Adipose tissue (tissue), 3 donors: ENCODE measurements around the gene CNDP2. TPM values are rescaled to one million over a fixed set of nuclear protein-coding genes. Genes with fewer than 3 reads are reported as not detected.

ENCODE experiments used
- H3K27ac ChIP-seq: one replicate; pipeline ENCODE4 v1.5.1; 2013; ENCODE audit warnings: low read depth, low read length
- WGBS, 3 donors: extraction: QIAGEN DNeasy Blood & Tissue Kit; methylation state at CpG; one replicate each; pipeline ENCODE4 v1.1.7; 2013; 5-methylcytosine and 5-hydroxymethylcytosine counted together
- polyA plus RNA-seq, 3 donors: library from polyadenylated mRNA; stranded (reverse); fragments of 200-250 nt; gene quantifications; one replicate each; pipeline ENCODE4 v1.2.3, GENCODE V29; 2013
- donor health status: healthy with polysubstance abuse.
- donor health status: Bipolar disorder and iron deficiency.
- donor health status: healthy.

The CNDP2 gene
- polyA plus RNA-seq, 3 donors: 71.8 to 98.7 (median 92.6) TPM

DNA sequence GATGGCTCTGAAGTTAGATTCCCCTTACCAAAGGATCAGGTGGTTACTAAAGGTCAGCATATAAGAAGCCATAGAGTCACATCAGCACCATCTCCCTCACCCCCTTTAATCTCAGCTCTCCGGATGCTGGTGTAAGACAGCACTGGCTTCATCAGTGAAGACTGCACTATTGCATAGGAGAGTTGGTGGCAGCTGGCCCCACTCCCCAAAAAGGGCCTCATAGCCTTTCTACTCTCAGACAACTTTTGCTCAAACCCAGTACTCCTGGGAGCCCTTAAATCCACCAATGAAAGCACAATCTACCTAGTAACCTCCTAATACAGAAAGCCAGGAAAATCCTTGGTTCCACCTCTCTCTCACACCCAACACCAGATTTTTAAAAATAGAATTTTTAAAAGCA, 32.2 kb upstream of the CNDP2 start:
- 94 to 100% (median 97%) methylated on average over 1 of the region's 1 CpG for WGBS, 3 donors
- H3K27ac ChIP-seq: no peak overlapping the region

DNA sequence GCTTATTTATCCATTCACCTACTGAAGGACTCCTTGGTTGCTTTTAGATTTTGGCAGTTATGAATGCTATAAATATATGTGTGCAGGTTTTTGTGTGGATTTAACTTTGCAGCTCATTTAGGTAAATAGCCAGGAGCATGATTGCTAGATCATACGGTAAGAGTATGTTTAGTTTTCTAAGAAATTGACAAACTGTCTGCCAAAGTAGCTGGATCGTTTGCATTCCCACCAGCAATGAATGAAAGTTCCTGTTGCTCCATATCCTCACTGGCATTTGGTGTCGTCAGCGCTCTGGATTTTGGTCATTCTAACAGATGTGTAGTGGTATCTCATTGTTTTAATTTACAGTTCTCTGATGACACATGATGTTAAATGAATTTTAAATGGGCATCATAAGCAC, 30.4 kb upstream of the CNDP2 start:
- 73 to 77% (median 75%) methylated on average over 4 of the region's 4 CpGs for WGBS, 3 donors
- no peak overlapping the region for H3K27ac ChIP-seq

DNA sequence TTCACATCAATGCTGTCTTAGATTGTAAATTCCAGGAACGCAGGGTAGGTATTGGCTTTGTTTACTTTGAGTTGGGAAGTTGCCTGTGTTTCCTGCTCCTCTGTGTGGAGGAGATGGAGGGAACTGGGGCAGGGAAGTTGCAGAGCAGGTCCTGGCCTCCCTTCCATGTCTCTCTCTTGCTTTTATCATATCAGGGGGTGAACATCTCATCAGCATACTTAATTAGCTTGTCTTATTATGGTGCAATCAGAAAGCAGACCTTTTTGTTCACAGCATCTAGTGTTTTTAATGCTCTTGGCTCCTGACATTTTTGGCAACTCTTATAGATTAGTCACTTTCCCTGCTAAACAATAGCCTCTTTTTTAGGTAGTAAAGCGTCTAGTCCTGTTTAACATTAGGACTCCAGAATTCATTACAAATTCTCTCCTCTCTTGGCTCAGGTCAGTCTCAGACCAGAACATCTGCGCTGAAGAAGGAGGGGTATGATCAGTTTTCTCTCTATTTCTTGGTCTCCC, 27.6 kb upstream of the CNDP2 start:
- WGBS, 3 donors: 44 to 63% (median 44%) methylated on average over 3 of the region's 3 CpGs
- H3K27ac ChIP-seq: no peak overlapping the region

DNA sequence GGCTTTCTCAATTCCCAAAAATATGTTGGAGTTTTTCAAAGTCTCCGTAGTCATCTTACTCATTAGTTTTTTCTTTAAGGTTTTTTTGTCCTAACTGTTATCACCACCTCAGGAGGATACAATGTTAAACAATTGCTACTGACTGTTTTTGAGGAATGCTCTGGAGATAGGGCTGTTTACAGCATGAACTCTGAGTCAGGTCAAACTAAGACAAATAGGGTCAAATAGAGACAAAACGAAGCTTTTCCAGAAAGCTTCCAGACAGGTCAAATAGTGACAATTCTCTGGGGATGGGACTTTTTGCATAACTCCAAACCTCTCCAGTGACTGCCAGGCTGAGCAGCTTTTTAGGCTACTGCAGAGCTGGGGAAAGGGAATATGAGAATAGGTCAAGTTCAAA, 23.9 kb upstream of the CNDP2 start:
- no peak overlapping the region for H3K27ac ChIP-seq
- 51 to 59% (median 57%) methylated on average over 2 of the region's 2 CpGs for WGBS, 3 donors

DNA sequence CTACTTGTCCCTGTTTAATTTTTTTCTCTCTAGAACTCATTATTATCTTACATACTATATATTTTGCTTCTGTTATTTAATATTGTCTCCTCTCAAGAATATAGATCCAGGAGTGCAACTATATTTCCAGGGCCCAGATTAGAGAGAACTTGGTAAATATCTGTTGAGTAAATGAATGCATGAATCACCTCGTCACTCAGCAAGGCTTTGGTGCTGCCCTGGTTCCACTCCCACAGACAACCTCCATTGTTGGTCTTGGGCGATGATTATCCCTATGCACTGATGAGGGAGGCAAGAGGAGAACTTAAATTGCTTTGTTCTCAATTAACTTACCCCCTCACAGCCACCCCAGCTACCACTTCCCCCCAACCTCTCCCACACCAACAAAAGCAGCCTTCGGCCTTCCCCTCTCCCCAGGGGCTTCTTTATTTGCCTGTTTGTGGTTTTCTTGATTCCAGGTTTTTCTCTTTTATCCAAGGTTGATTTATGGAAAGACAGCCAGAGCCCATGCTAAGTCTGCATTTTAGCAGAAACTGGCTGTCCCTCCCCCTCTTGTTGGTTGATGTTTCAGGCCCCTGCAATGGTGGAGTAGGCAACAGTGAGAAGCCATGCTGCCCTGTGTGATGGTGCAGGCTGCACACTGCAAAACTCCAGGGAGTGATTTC, 22.1 kb upstream of the CNDP2 start:
- no peak overlapping the region for H3K27ac ChIP-seq
- WGBS, 3 donors: 89 to 95% (median 91%) methylated on average over 3 of the region's 3 CpGs

DNA sequence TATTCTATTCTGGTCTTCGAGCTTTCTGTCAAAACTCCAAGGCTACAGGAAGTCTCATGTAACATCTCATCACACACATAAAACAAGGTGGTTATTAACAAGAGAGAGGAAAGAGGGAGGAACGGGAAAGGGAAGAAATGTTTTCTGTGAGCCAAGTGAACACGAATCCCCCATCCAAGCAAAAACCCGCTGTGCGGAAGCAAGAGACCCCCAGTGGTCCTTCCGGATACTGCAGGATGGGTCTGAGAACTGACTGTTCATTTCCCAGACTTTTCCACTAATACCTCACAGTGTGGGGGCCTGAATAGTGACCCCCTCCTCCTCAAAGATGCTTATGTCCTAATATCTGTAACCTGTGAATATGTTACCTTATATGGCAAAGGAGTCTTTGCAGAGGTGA, 20.0 kb upstream of the CNDP2 start:
- H3K27ac ChIP-seq: no peak overlapping the region
- WGBS, 3 donors: 28 to 44% (median 35%) methylated on average over 6 of the region's 6 CpGs

DNA sequence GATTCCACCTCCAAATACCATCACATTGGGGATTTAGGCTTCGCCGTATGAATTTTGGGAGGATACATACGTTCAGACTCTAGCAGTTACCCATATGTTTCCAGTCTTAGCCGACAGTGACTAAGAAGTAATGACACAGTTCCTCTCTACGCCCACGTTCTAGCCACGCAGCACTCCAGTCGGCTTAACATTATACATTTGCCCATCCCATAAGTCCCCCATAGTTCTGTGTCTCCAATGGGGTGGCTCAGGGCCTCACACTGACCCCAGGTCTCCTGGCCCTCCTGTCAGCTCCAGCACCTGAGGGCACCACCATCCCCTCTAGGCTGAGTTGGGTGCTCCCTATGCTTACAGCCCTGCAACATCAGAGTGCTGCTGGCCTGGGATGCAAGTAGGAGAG, 18.4 kb upstream of the CNDP2 start:
- no peak overlapping the region for H3K27ac ChIP-seq
- 77 to 95% (median 83%) methylated on average over 8 of the region's 8 CpGs for WGBS, 3 donors

DNA sequence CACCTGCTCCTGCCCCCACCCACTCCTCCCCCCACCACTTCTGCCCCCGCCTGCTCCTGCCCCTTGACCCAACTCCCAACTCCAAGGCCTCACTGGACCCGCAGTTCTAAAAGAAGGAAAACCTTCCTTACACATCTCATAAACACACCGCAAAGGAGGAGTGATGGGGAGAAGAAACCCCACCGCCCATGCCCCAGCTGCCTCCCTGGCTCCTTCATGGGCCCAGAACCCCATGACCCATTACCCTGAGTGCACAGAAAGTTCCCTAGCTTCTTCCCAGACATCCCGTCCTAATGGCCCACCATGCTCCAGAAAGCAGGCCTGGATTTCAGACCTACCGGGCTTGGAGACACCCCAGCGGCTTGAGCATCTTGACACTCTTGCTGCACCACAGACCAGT, 17.8 kb upstream of the CNDP2 start:
- 92 to 98% (median 93%) methylated on average over 6 to 7 of the region's 7 CpGs for WGBS, 3 donors
- H3K27ac ChIP-seq: no peak overlapping the region

DNA sequence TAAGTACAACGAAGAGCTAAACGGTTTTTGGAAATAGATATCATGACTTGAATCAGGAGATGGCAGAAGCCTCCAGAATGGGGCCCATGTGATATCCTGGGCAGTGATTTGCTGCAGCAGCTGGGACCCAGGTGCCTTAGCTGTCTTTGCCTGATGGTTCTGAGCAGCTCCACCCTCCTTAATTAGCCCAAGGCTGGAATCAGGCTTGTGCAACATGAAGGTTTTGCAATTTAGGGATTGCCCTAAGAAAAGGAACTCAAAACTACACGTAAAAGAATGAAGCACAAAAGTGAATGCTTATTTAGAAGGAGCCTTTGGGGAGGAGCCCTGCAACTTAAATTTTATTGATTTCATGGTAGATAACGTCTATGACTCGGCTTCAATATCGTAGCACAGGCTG, 17.3 kb upstream of the CNDP2 start:
- 74 to 84% (median 79%) methylated on average over 6 of the region's 6 CpGs for WGBS, 3 donors
- H3K27ac ChIP-seq: no peak overlapping the region

DNA sequence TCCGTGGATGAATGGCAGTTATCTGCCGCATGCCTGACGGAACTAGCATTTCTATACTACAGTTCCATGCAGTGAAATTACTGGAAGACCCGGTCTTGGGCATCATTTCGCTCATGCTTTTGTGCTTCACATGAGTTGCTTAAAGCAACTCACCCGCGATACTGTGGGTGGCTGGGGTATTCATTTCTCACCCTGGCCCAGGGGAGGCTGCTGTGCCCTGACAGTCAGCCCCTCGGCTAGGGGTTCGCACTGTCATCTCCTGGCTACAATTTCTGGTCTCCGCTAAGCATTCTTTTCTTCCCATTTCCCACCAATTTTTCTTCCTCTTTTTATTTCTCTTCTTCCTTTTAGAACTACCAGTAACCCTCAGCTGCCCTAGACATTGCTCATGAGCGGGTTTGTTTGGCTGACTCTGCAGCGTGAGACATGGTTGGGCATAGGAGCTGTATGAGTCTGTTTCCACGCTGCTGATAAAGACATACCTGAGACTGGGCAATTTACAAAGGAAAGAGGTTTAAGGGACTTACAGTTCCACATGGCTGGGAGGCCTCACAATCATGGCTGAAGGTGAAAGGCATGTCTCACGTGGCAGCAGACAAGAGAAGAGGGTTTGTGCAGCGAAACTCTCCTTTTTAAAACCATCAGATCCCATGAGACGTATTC, 16.5 kb upstream of the CNDP2 start:
- no peak overlapping the region for H3K27ac ChIP-seq
- WGBS, 3 donors: 83 to 89% (median 84%) methylated on average over 16 of the region's 16 CpGs

DNA sequence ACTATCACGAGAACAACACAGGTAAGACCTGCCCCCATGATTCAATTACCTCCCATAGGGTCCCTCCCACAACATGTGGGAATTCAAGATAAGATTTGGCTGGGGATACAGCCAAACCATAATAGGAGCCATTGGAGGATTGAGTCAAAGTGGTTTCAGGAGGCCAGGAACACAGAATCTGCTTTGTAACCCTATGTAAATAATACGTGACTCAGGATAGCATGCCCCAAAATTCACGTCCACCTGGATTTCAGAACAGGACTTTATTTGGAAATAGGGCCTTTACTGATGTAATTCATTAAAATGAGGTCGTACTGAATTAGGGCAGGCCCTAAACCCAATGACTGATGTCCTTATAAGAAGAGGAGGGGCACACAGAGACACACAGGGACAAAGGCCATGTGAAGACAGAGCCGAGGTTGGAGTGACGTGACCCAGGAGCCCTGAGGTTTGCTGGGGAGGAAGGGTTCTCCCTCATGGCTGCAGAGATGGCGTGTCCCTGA, 16.0 kb upstream of the CNDP2 start:
- 78 to 85% (median 82%) methylated on average over 7 of the region's 7 CpGs for WGBS, 3 donors

DNA sequence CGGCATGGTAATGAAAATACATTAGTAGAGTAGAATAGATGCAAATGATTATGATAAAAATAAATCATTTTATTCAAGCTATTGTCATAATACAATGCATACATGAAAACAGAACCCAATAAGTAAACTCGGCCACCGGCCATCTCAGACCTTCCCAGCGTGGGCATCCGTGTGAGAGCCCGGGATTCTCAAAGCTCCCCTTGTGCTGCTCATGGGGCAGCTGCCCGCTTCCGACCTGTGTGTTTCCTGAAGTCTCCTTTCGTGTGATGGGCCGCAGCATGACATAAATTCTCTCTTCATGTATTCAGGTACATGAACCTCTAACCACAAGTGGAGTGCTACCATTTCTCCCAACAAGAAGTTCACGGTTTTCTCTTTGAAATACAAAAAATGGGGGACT, 13.5 kb upstream of the CNDP2 start:
- H3K27ac ChIP-seq: no peak overlapping the region
- WGBS, 3 donors: 89 to 92% (median 89%) methylated on average over 11 of the region's 11 CpGs

More for the DNA sequence above, 16.0 kb upstream of the CNDP2 start:
- no peak overlapping the region for H3K27ac ChIP-seq

DNA sequence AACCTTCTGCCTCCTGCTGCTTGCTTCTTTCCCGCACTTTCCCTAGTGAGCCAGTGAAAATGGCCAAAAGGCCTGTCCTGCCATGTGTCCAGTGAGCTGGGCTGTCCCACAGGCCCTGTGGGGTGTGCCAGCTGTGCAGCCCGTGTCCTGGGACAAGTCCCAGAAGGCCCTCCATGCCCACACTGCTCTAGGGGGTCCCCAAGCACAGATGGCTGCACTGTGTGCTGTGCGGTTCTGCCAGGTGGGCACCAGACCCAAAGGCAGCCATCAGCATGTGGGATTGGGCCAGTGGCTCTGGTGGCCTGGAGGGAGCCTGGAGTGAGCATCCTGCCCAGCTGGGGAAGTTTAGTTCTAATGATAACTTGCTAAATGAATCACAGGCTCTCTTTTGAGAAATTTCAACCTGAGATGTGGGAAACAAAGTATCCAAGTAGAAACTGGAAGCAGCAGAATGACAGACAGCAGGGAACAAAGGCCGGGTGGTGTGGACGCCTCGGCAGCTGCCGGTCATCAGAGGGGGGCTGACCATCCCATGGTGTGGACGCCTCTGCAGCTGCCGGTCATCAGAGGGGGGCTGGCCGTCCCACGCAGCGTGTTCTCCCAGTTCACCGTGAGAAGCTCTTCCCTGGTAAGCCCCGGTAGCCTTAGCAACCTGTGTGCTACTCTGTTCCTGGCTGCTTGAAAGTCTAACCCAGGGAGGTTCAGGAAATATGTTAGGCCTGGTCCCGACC, 9.9 kb upstream of the CNDP2 start:
- H3K27ac ChIP-seq: no peak overlapping the region
- 86 to 92% (median 86%) methylated on average over 15 of the region's 15 CpGs for WGBS, 3 donors

DNA sequence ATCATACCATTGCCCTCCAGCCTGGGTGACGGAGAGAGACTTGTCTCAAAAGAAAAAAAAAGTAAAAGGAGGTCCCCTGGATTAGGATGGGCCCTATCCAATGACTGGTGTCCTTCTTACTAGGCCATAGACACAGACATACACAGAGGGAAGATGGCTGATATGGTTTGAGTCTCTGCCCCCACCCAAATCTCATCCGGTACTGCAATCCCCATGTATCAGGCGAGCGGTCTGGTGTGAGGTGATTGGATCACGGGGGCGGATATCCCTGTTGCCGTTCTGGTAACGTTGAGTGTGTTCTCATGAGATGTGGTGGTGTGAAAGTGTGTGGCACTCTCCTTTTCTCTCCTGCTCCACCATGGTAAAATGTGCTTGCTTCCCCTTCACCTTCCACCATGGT, 7.8 kb upstream of the CNDP2 start:
- no peak overlapping the region for H3K27ac ChIP-seq
- WGBS, 3 donors: 94 to 99% (median 95%) methylated on average over 8 of the region's 8 CpGs

DNA sequence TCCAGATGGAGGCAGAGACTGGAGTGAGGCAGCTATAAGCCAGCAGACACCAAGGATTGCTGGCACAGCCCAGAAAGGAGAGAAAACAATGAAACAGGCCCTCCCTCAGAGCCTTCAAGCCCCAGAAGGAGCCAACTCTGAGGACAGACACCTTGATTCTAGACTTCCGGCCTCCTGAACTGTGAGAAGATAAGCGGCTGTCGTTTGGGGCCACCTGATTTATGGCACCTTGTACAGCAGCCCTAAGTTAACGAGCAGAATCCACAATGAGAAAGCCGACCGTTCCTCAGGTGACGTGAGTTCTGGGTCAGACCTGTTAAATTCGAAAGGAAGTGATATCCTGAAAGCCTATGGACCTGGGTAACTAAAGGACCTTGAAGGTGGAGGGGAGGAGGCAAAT, 7.3 kb upstream of the CNDP2 start:
- 89 to 91% (median 90%) methylated on average over 8 of the region's 8 CpGs for WGBS, 3 donors
- H3K27ac ChIP-seq: no peak overlapping the region

DNA sequence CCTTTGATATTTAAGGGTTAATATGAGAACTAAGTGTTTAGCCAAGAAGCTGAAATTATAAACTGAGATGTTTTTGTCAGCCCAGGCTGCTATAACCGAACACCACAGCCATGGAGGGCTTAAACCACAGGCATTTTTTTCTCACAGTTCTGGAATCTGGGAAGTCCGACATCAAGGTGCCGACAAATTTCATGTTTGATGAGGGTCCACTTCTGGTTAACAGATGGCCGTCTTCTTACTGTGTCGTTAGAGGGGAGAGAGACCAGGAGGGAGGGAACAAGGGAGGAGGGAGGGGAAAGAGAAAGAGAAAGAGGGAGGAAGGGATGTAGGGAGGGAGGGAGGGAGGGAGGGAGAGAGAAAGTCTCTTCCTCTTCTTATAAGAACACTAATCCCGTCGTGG, 6.5 kb upstream of the CNDP2 start:
- WGBS, 3 donors: 35 to 52% (median 36%) methylated on average over 7 of the region's 7 CpGs
- H3K27ac ChIP-seq: no peak overlapping the region

DNA sequence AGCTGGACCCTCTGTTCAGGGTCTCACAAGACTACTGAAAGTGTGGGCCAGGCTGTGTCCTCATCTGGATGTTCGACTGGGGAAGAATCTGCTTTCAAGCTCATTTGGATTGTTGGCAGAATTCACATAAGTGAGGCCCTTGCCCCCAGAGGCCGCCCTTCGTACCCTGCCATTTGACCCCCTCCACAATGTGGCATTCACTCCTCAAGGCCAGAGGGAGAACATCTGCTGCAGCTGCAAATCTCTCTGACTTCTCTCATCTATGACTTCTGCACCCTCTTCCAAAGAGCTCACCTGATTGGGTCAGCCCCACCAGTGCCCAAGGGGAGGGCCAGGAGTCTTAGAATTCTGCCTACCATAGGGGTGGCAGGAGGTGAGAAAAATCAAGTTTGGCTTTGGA, 3.9 kb upstream of the CNDP2 start:
- no peak overlapping the region for H3K27ac ChIP-seq
- WGBS, 3 donors: 86 to 97% (median 96%) methylated on average over 3 of the region's 3 CpGs

DNA sequence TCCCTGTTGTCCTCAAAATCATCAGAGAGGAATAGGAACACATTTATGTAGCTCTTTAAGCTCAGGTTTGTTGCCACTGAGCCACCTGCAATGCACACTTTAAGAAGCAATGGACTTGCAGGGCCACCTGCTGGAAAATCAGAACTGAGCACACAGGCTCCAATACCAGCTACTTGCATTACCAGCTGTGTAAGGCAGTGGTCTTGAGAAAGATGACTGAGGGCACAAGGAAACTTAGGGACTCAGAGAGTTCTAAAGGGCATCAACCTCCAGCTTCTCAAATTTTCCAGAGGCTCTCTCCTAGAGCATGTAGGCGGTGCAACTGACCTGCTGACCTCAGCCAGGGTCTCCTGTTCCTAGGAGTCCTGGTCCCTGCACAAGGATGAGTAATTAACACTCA, 2.5 kb upstream of the CNDP2 start:
- WGBS, 3 donors: 33 to 63% (median 38%) methylated on average over 1 of the region's 1 CpG
- H3K27ac ChIP-seq: no peak overlapping the region

DNA sequence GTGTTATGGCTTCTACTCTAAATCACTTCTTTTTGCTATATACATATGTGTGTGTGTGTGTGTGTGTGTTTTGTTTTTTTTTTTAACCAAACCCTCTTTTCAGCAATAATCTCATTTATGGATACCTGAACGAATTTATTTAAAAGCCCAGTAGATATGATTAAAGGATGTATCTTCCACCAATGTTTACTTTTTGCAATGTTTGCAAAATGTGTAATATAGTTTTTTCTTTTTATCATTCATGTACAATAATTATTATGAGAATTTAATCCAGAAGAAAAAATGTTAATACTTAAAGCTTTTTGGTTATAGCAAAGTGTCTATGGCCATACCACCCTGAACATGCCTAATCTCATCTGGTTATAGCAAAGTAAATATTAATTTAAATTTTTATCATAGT, 1.6 kb upstream of the CNDP2 start:
- WGBS, 3 donors: 38 to 76% (median 71%) methylated on average over 1 of the region's 1 CpG

More for the DNA sequence above, 1.6 kb upstream of the CNDP2 start:
- H3K27ac ChIP-seq: no peak overlapping the region
